Thyroid gland (tissue), 4 donors: ENCODE measurements around the gene PGLYRP1. TPM values are rescaled to one million over a fixed set of nuclear protein-coding genes. Genes with fewer than 3 reads are reported as not detected.

ENCODE experiments used
- DNase-seq, 2 donors: peaks; one replicate each; pipeline ENCODE4 v3.0.0-alpha.2; 2019
- H3K27ac ChIP-seq, 3 donors: fragments of 200-600 bp; sonication (generic); 1 replicate in 2 of 3; 2 replicates in 1 of 3; pipeline ENCODE4 v1.5.1; 2016 to 2019; ENCODE audit warnings: mild to moderate bottlenecking in 1 of 3, moderate library complexity in 1 of 3
- H3K27me3 ChIP-seq: fragments of 200-600 bp; sonication (generic); one replicate; pipeline ENCODE4 v1.5.1; 2019
- H3K36me3 ChIP-seq, 2 donors: fragments of 200-600 bp; sonication (generic); one replicate each; pipeline ENCODE4 v1.5.1; 2016 to 2019
- H3K4me1 ChIP-seq, 2 donors: fragments of 200-600 bp; sonication (generic); one replicate each; pipeline ENCODE4 v1.5.1; 2017 to 2019
- H3K4me3 ChIP-seq, 3 donors: fragments of 200-600 bp; sonication (generic); replicated peaks in 1 of 3; 1 replicate in 2 of 3; 2 replicates in 1 of 3; pipeline ENCODE4 v1.5.1; 2016; ENCODE audit warnings: mild to moderate bottlenecking in 1 of 3
- H3K9me3 ChIP-seq: fragments of 200-600 bp; sonication (generic); one replicate; pipeline ENCODE4 v1.5.1; 2017
- CTCF ChIP-seq, 6 experiments: fragments of 200-600 bp in 3 of 6; fragments of 450-650 bp in 3 of 6; sonication (generic) in 3 of 6; IDR thresholded peaks; one replicate each; pipeline ENCODE4 v1.5.1; 2016 to 2019; ENCODE audit warnings: antibody characterized with exemption in 6 of 6, mild to moderate bottlenecking in 2 of 6, inconsistent platforms in 1 of 6, moderate library complexity in 1 of 6
- POLR2A ChIP-seq, 2 donors: fragments of 450-650 bp; IDR thresholded peaks; one replicate each; pipeline ENCODE4 v1.6.1; 2017; ENCODE audit warnings: antibody characterized with exemption in 2 of 2, mild to moderate bottlenecking in 2 of 2, moderate library complexity in 1 of 2
- WGBS, 2 donors: methylation state at CpG; one replicate each; pipeline ENCODE4 v1.1.5; 2017; 5-methylcytosine and 5-hydroxymethylcytosine counted together
- intact Hi-C: fragments of 100-400 bp; cut with DNase I; formaldehyde crosslinking; loops from one replicate; pipeline ENCODE4 v1.15.1; 2023
- total RNA-seq, 4 donors: library from RNA; depleted of rRNA; stranded (reverse); fragments of >200 nt; gene quantifications; one replicate each; pipeline ENCODE4 v1.2.3, GENCODE V29; 2016

The PGLYRP1 gene
- total RNA-seq, 4 donors from 2014 or later: 2.0 TPM; not detected in 3

- Histone ChIP-seq H3K27me3 (no peaks in the 10 kb centered on the region), H3K36me3 (no peaks in the 10 kb centered on the region), H3K9me3 (no peaks in the 10 kb centered on the region), H3K4me1 (peaks cover 0 to 6% of the 10 kb centered on the region in 2 donors), H3K4me3 (no peak overlapping the region), H3K27ac (no peak overlapping the region)
- no peak for TF ChIP-seq POLR2A (IDR thresholded peaks at IDR 0.05)
- peak; percentile 69 to 92 (median 74) for TF ChIP-seq CTCF (IDR thresholded peaks at IDR 0.05)
- DNase-seq: peak; percentile 58 to 64
- intact Hi-C loops: loop anchor here (10.0 kb wide), 1 partner anchor 115 kb away; no protein-coding TSS in a partner anchor
- WGBS, 2 donors: 58 to 68% methylated on average over 18 to 21 of the region's 28 CpGs
Observed at GRCh38 chr19:46009530-46010510, 13.0 kb downstream of the PGLYRP1 start.

GRCh38 chr19:46006411-46006810, 16.4 kb downstream of the PGLYRP1 start:
- TF ChIP-seq POLR2A (IDR thresholded peaks at IDR 0.05): no peak
- TF ChIP-seq CTCF (IDR thresholded peaks at IDR 0.05): no peak

GRCh38 chr19:46002678-46003275, 20.1 kb downstream of the PGLYRP1 start:
- Histone ChIP-seq H3K27ac (no peak overlapping the region), H3K36me3 (no peaks in the 10 kb centered on the region), H3K4me1 (peaks cover 0 to 15% of the 10 kb centered on the region in 2 donors), H3K9me3 (no peaks in the 10 kb centered on the region), H3K4me3 (no peak overlapping the region), H3K27me3 (no peaks in the 10 kb centered on the region)
- WGBS, 2 donors: 88 to 97% methylated on average over 14 to 15 of the region's 15 CpGs
- intact Hi-C loops: no loop called here
- no peak for DNase-seq
- TF ChIP-seq CTCF (IDR thresholded peaks at IDR 0.05) (no peak), POLR2A (IDR thresholded peaks at IDR 0.05) (no peak)

More at GRCh38 chr19:46006411-46006810, 16.4 kb downstream of the PGLYRP1 start:
- Histone ChIP-seq H3K4me3 (no peak overlapping the region), H3K36me3 (no peaks in the 10 kb centered on the region), H3K4me1 (peaks cover 0 to 3% of the 10 kb centered on the region in 2 donors), H3K27ac (no peak overlapping the region), H3K9me3 (no peaks in the 10 kb centered on the region), H3K27me3 (no peaks in the 10 kb centered on the region)
- intact Hi-C loops: no loop called here
- DNase-seq: no peak
- 95 to 100% methylated on average over 4 to 13 of the region's 13 CpGs for WGBS, 2 donors

GRCh38 chr19:46000491-46001246, 22.2 kb downstream of the PGLYRP1 start:
- Histone ChIP-seq H3K27me3 (no peaks in the 10 kb centered on the region), H3K4me1 (peaks cover 6 to 25% of the 10 kb centered on the region in 2 donors), H3K36me3 (no peaks in the 10 kb centered on the region), H3K27ac (no peak overlapping the region), H3K4me3 (no peak overlapping the region), H3K9me3 (no peaks in the 10 kb centered on the region)
- TF ChIP-seq CTCF (IDR thresholded peaks at IDR 0.05) (no peak), POLR2A (IDR thresholded peaks at IDR 0.05) (no peak)
- WGBS, 2 donors: 7 to 10% methylated on average over 29 to 30 of the region's 34 CpGs
- DNase-seq: peak; percentile 26 to 41
- intact Hi-C loops: no loop called here
